Measurements from ENCODE around the gene TIMM10B.

DNA sequence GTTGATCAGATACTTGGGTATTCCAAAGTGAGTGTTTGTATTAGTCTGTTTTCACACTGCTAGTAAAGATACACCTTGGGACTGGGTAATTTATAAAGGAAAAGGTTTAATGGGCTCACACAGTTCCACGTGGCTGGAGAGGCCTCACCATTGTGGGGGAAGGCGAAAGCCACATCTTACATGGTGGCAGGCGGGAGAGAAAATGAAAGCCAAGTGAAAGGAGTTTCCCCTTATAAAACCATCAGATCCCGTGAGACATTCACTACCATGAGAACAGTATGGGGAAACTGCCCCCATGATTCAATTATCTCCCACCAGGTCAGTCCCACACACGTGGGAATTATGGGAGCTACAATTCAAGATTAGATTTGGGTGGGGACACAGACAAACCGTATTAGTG is 7.0 kb downstream of the TIMM10B start:
- TF ChIP-seq, protein P1, sequence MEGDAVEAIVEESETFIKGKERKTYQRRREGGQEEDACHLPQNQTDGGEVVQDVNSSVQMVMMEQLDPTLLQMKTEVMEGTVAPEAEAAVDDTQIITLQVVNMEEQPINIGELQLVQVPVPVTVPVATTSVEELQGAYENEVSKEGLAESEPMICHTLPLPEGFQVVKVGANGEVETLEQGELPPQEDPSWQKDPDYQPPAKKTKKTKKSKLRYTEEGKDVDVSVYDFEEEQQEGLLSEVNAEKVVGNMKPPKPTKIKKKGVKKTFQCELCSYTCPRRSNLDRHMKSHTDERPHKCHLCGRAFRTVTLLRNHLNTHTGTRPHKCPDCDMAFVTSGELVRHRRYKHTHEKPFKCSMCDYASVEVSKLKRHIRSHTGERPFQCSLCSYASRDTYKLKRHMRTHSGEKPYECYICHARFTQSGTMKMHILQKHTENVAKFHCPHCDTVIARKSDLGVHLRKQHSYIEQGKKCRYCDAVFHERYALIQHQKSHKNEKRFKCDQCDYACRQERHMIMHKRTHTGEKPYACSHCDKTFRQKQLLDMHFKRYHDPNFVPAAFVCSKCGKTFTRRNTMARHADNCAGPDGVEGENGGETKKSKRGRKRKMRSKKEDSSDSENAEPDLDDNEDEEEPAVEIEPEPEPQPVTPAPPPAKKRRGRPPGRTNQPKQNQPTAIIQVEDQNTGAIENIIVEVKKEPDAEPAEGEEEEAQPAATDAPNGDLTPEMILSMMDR (IDR thresholded peaks at IDR 0.05), result no peak
- TF ChIP-seq POLR2A (IDR thresholded peaks at IDR 0.05; ENCODE audit: low read depth) (no peak), POLR2AphosphoS5 (IDR thresholded peaks at IDR 0.05) (no peak)
